GM04504 (cell line): ENCODE measurements around the gene CDC42EP3.

Source experiments
- DNase-seq: peaks from one replicate; pipeline ENCODE4 v3.0.0-alpha.2; 2012; ENCODE audit warnings: low read depth

CDC42EP3 gene

DNA sequence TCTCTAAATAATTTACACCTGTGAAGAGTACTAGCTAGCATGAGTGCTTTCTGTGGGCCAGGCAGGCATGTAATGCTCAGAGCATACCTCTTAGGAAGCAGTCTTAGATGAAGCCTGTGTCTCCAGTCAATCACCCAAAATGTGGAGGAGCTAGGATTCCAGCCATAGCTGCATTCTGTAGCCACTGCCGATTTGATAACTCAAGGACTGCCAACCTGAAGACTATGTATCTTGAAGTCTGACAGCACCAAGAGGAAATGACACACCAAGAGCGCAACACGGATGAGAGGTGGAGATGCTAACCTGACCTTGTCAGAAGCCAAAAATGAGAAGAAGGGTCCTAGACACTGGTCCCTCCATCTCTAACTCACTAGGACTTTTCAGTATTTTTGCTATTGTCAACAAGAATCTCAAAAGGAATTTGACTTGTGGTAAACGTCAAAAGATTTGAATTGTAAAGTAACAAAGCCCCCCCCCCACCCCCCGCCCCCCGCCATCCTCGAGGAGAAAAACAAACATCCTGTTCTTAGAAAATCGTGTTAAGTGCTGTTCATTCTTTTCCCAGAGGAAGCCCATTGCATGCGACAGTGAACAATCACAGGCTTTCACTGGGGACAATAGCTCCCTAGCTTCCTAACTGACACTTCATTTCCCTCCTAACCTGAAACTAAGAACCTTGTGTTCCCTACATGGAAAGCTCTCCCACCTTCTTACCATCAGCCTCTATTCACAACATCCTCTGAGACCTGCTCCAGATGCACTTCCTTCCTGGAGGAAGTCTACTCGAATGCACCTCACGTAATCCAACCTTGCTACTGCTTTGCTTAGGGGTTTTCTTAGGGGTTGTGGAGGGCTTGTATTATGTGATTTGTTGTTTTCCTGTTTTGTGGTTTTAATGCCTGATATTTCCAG lies 14.7 kb downstream of the CDC42EP3 start:
- no peak for DNase-seq

DNA sequence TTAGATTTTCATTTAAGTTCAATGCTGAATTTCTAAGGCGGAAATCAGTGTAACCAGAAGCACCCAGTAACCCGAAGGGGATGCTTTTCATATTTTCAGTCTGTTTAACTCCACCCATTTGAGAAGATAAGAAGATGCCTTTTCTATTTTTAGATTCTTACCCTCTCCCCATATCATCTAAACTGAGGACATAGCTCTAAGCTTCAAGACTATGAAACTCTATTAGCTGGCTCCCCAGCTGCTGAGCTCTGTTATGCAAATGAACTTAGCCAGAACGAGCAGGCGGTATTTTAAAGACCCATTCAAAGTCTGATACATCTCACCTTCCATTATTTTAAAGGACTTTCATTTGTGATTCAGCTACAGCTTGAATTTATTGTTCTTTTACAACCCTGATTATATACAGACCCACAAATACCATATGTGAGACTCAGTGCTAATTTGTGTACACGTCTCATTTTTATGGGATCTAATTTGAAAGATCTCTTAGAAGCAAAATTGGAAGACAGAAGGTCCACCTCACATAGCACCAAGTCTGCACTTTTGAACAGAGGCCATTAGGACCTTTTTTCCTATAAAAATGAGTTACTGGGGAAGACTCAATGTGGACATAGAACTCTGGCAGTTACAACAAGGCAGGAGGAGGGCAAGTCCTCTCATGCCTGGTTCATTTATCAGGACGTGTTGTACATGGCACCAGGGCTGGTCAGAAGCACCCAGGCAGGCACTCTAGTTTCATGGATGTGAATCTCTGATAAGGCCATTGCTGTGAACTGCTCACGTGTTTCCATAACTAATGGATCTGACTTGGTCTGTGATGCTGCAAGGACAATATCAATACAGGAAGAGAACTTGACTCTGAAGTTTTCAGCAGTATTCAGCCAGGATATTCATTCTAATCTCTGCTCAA lies 16.3 kb downstream of the CDC42EP3 start:
- no peak for DNase-seq

- no peak for DNase-seq
These were observed 17.0 kb downstream of the CDC42EP3 start for GRCh38 chr2:37654419-37654818.

- DNase-seq = no peak
These were observed 17.6 kb downstream of the CDC42EP3 start for GRCh38 chr2:37653805-37654378.

DNA sequence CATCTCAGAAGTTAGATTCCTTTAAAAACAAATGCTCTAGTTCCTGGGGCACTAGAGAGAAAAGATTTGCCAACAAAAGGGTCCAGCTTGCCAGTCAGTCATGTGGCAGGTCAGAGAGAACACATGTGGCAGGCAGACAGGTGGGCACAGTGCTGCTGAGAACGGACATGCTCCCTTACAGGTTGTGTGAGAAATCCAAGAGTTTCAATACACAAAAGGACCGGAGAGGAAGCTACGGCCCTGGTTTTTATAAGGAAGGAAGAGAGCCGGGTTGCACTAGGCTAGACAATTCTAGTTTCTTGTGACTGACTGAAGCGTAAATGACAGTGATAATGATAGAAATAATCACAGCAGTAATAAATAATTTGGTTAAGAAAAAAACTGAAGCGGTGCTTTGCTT lies 18.3 kb downstream of the CDC42EP3 start:
- no peak for DNase-seq

- peak; percentile 91 for DNase-seq
These were observed 19.2 kb downstream of the CDC42EP3 start for GRCh38 chr2:37652199-37652640.

- no peak for DNase-seq
These were observed 20.8 kb downstream of the CDC42EP3 start for GRCh38 chr2:37650548-37651093.

DNA sequence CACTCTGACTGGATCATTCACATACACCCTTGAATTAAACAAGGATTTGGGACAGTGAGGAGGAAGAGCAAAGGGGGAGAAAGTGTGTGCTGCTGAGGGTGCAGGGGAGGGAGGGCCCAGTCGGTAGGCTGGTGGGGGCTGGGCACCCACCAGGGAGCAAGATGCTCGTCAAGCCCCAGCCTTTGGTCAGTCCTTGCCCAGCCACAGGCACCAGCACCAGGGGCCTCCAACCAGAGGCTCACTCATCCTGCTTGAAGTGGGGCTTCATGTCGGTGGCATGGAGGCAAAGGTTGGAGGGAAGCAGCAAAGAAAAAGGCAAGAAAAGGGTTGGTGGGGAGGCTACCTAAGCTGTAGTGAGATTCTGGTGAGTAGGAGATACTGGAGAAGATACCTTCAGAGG lies 21.9 kb downstream of the CDC42EP3 start:
- no peak for DNase-seq

- no peak for DNase-seq
These were observed 23.0 kb downstream of the CDC42EP3 start for GRCh38 chr2:37648331-37649011.

GRCh38 chr2:37647971-37648330 lies 23.5 kb downstream of the CDC42EP3 start:
- DNase-seq = no peak

GRCh38 chr2:37645836-37646235 lies 25.6 kb downstream of the CDC42EP3 start:
- no peak for DNase-seq

DNA sequence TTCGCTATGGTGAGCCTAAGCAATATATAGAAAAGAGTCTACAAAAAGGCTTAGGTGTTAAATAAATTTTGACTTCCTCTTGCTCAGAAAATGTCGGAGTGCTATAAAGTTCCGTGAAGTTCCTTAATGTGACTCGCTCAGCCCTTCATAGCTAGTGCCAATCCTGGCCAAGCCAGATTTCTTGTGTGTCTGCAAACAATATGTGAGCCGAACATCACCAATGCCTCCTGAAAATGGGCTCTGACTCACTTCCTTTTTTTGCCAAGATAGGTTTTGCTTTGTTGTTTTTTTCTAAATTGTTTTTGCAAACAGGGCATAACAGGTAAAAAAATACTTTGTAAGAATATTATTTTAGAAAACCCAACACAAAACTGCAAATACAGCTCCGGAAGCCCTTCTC lies 26.1 kb downstream of the CDC42EP3 start:
- DNase-seq = no peak

DNA sequence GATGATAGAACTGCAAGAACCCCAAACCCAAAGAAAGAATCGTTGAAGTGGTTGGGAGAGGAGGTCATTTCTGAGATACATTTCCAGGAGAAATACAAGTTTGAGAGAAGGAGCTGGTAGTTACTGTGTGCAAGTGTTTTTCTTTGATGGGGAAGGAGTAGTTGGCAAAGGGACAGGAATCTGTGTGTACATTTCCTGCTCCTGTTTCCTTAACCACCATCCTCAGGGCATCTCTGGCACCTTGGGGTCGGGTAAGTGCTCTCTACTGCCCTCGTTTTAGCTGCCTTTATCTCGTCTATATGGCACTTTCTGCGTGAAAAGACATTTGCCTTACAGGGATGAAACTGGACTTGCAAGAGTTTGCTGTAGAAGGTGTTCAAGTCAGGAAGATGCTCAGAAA lies 27.3 kb downstream of the CDC42EP3 start:
- no peak for DNase-seq

DNA sequence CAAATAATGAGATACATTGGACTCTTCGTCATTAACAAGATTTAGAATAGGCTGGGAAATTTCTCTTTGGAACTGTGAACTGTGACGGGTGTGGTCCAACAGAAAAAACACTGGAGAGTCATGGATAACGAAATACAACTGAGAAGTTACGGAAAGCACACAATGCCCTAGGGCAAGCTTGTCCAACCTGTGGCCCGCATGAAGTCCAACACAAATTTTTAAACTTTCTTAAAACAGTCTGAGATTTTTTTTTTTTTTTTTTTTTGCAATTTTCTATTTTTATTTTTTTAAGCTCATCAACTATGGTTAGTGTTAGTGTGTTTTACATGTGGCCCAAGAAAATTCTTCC lies 27.7 kb downstream of the CDC42EP3 start:
- no peak for DNase-seq

DNA sequence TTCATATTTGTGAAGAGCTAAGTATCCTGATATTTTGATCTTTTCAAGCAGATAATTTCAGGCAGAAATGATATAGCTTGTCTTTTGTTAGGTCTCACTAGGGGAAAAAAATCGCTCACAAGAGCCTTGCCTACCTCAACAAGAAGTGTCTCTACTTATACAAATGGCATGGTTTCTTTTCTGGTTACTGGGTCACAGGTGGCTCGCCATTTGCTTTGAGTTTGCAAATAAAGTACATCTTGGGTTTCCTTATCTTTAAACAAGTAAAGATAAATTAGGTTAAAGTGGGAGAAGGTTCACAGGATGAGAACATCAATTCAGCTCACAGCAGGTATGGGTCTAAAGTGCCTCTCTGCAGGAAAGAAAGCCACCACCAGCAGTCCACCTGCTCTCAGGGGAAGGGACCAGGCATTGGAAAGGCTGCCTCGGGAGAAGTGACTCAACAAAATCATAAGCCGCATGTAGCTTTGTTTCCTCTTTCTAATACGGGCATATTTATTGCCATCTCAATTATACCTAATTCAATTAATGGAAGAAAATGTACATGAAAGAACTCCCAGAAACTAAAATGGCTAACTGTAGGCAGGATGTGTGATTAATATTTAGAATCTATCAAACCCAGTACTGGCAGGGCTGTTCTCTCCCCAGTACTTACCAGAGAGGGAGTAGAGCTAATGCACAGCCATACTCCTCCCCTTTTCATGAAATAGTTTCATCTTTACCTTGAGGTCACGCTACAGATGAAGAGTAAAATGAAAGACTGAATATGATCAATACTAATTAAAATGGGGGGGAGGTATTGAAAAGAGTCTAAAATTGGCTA lies 28.3 kb downstream of the CDC42EP3 start:
- DNase-seq = no peak

- DNase-seq = peak; percentile 89
These were observed 29.8 kb downstream of the CDC42EP3 start for GRCh38 chr2:37641582-37642171.

DNA sequence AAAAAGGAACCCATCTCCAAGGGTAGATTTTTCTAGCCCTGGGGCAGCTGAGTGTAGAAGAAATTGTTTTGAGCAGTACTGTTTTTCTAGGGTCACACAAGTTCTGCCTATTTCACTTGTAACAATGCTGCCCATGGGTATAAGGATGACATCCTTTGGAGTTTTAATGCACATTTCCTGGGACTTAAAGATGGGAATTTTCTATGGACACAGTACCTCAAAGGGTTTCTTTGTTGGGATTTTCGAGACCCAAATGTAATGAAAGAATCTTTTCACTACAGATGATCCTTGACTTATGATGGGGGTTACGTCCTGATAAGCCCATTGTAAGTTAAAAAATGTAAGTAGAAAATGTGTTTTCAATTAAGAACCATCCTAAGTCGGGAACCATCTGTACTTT lies 31.8 kb downstream of the CDC42EP3 start:
- no peak for DNase-seq

DNA sequence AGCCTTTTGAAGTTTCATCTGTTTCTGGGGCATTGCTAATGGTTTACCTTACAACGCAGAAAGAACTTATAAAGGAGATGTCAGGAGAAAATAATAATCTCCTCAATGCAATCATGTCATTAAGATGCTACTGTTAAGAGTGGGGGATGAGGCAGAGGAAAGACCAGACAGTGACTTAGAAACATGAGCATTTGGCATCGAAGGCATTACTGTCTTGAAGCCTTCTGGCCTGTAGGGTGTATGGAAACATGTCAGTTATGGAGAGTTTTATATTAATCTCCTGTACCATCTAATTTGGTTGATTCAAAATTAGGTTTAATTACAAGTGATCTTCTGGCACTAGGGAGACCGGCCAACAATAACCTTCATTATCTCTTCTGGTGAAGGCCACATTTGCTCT lies 32.5 kb downstream of the CDC42EP3 start:
- DNase-seq = no peak

GRCh38 chr2:37637985-37638384 lies 33.5 kb downstream of the CDC42EP3 start:
- DNase-seq = no peak

GRCh38 chr2:37637190-37637860 lies 34.1 kb downstream of the CDC42EP3 start:
- DNase-seq = peak; percentile 67
